Kidney (tissue), 14 donors: ENCODE measurements around the gene VDR. TPM values are rescaled to one million over a fixed set of nuclear protein-coding genes. Genes with fewer than 3 reads are reported as not detected.

ENCODE experiments used
- DNase-seq, 5 donors: peaks; one replicate each; pipeline ENCODE4 v3.0.0-alpha.2; 2013 to 2020
- FAIRE-seq: peaks from 2 replicates; lab custom pipeline; 2012; peaks lifted over from hg19 to GRCh38; lab: Jason Lieb, UNC
- H3K27ac ChIP-seq, 2 donors: one replicate each; pipeline ENCODE4 v1.7.0; 2013; ENCODE audit warnings: low read depth in 2 of 2, low read length in 2 of 2, inconsistent platforms in 1 of 2
- H3K27me3 ChIP-seq: one replicate; pipeline ENCODE4 v1.7.1; 2013; ENCODE audit warnings: low read length, inconsistent platforms; ENCODE audit not compliant: control insufficient read depth, insufficient read depth
- H3K36me3 ChIP-seq, 3 donors: one replicate each; pipeline versions ENCODE4 v1.7.0 to v1.7.1; 2013; ENCODE audit warnings: low read length in 3 of 3, control low read depth in 1 of 3, inconsistent platforms in 1 of 3; ENCODE audit not compliant: insufficient read depth in 3 of 3, control insufficient read depth in 2 of 3
- H3K4me1 ChIP-seq, 3 donors: one replicate each; pipeline versions ENCODE4 v1.7.0 to v1.7.1; 2013; ENCODE audit warnings: low read length in 3 of 3, inconsistent platforms in 1 of 3, low read depth in 1 of 3; ENCODE audit not compliant: control insufficient read depth in 2 of 3, insufficient read depth in 2 of 3
- H3K4me3 ChIP-seq, 3 donors: one replicate each; pipeline versions ENCODE4 v1.7.0 to v1.8.1; 2013; ENCODE audit warnings: low read length in 3 of 3, control low read depth in 1 of 3, inconsistent platforms in 1 of 3
- H3K9ac ChIP-seq, 3 donors: one replicate each; pipeline versions ENCODE4 v1.7.0 to v1.7.1; 2013; ENCODE audit warnings: low read length in 3 of 3, control low read depth in 1 of 3, inconsistent platforms in 1 of 3
- H3K9me3 ChIP-seq, 3 donors: one replicate each; pipeline versions ENCODE4 v1.7.0 to v1.7.1; 2013; ENCODE audit warnings: low read length in 3 of 3, control low read depth in 1 of 3, inconsistent platforms in 1 of 3; ENCODE audit not compliant: control insufficient read depth in 2 of 3, insufficient read depth in 1 of 3
- intact Hi-C: fragments of 100-400 bp; cut with DNase I; formaldehyde crosslinking; loops from one replicate; pipeline ENCODE4 v1.11.1; 2022
- polyA plus RNA-seq: library from polyadenylated mRNA; stranded (reverse); fragments of 350-450 nt; fragmentation: Illumina TruSeq; extraction: RNeasy Lipid Tissue Mini Kit (QIAGEN cat#74804); gene quantifications from one replicate; pipeline ENCODE4 v1.2.3, GENCODE V29; 2014; ENCODE audit warnings: low read depth, low replicate concordance; ENCODE audit not compliant: insufficient read depth
- total RNA-seq: library from RNA; stranded (reverse); fragmentation: NEBNext Ultra II Directional; extraction: Animal tissue kit (Norgen Biotek cat#: 25700); gene quantifications from one replicate; pipeline ENCODE4 v1.2.1, GENCODE V29; 2021
- TF ChIP-seq, protein P1 (sequence below): IDR thresholded peaks from 3 replicates; pipeline ENCODE4 v1.5.1; 2012; ENCODE audit warnings: mild to moderate bottlenecking, moderate library complexity, borderline replicate concordance; ENCODE audit not compliant: insufficient read depth; ENCODE audit errors: extremely low read depth
- donor health status: control.
- donor health status: control.
- donor health status: control.
- donor health status: control.
- donor health status: control.
- donor health status: DM: yes; HTN: yes; CAD: no.
- donor health status: Normal renal cell carcinoma (clear cell type).

The VDR gene
- total and polyA plus RNA-seq, 2 donors from 2014 or later, result 14.8 to 19.1 TPM

- TF ChIP-seq, protein P1, sequence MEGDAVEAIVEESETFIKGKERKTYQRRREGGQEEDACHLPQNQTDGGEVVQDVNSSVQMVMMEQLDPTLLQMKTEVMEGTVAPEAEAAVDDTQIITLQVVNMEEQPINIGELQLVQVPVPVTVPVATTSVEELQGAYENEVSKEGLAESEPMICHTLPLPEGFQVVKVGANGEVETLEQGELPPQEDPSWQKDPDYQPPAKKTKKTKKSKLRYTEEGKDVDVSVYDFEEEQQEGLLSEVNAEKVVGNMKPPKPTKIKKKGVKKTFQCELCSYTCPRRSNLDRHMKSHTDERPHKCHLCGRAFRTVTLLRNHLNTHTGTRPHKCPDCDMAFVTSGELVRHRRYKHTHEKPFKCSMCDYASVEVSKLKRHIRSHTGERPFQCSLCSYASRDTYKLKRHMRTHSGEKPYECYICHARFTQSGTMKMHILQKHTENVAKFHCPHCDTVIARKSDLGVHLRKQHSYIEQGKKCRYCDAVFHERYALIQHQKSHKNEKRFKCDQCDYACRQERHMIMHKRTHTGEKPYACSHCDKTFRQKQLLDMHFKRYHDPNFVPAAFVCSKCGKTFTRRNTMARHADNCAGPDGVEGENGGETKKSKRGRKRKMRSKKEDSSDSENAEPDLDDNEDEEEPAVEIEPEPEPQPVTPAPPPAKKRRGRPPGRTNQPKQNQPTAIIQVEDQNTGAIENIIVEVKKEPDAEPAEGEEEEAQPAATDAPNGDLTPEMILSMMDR, result no peak
- peaks cover 3 to 11% (median 7%) of the 10 kb centered on the region in 3 donors for H3K4me1 ChIP-seq
- H3K9me3 ChIP-seq, result no peaks in the 10 kb centered on the region
- H3K27ac ChIP-seq, result no peak overlapping the region
- H3K27me3 ChIP-seq, result no peaks in the 10 kb centered on the region
- H3K36me3 ChIP-seq, result no peaks in the 10 kb centered on the region
- FAIRE-seq (no peak), DNase-seq (no peak)
- no peak overlapping the region for H3K9ac ChIP-seq
- H3K4me3 ChIP-seq, result no peak overlapping the region
- intact Hi-C loops, result loop anchor here (10.0 kb wide), 1 partner anchor 50 kb away; no protein-coding TSS in a partner anchor
Observed at GRCh38 chr12:47834199-47834903, 70.4 kb downstream of the VDR start.

DNA sequence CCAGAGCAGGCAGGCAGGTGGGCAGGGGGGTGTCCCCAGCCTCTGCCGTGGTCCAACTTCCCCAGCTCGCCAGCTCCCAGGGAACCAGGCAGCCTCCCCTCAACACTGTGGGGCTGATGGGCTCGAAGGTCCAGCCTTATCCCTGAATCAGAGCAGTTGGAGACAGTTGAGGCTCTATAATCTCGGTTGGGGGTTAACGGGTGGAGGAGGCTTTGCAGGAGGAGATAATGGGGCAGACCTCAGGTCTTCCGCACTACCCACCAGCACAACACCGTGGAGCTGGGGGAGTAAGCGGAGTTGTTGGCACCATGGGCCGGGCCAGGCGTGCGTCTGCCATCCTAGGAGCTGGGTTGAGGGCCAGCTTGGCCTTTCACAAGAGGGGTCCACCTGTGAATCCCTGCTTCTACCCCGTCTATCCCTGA is 71.2 kb downstream of the VDR start:
- intact Hi-C loops, result loop anchor here (10.0 kb wide), 1 partner anchor 49 kb away; no protein-coding TSS in a partner anchor
- Histone ChIP-seq H3K4me3 (no peak overlapping the region), H3K27ac (no peak overlapping the region), H3K4me1 (peaks cover 6 to 16% (median 7%) of the 10 kb centered on the region in 3 donors), H3K9ac (no peak overlapping the region), H3K36me3 (no peaks in the 10 kb centered on the region), H3K27me3 (no peaks in the 10 kb centered on the region), H3K9me3 (no peaks in the 10 kb centered on the region)
- FAIRE-seq (no peak), DNase-seq (no peak)
- TF ChIP-seq, protein P1, result no peak

GRCh38 chr12:47832263-47832933 is 72.4 kb downstream of the VDR start:
- Histone ChIP-seq H3K4me1 (peaks cover 5 to 14% (median 11%) of the 10 kb centered on the region in 3 donors), H3K9me3 (no peaks in the 10 kb centered on the region), H3K27me3 (no peaks in the 10 kb centered on the region), H3K9ac (no peak overlapping the region), H3K36me3 (no peaks in the 10 kb centered on the region), H3K27ac (no peak overlapping the region), H3K4me3 (no peak overlapping the region)
- TF ChIP-seq, protein P1, result no peak
- intact Hi-C loops, result loop anchor here (10.0 kb wide), 1 partner anchor 48 kb away; no protein-coding TSS in a partner anchor
- DNase-seq (no peak), FAIRE-seq (no peak)
